GM12878 (cell line): ENCODE measurements around the gene CLDN10. TPM values are rescaled to one million over a fixed set of nuclear protein-coding genes. Genes with fewer than 3 reads are reported as not detected.

Experiments
- ATAC-seq: fragments of 200-7000 bp; cut with Tn5 transposase; 3 replicates; pipeline ENCODE4 v1.9.1; 2020; ENCODE audit warnings: mild to moderate bottlenecking, moderate library complexity
- BruUV-seq: library from RNA; stranded (reverse); fragments of 400-500 nt; replicated peaks from 2 replicates; lab custom pipeline; 2021; lab: Mats Ljungman, UMichigan
- CTCF ChIA-PET: fragments of 300-600 bp; sonication (Branson Sonifier 250); formaldehyde crosslinking; extraction: SDS; loops from one replicate; lab custom pipeline; 2021; ENCODE audit warnings: inconsistent platforms; lab: Yijun Ruan, JAX
- POLR2A ChIA-PET: fragments of 350-600 bp; formaldehyde crosslinking; extraction: SDS; loops from one replicate; lab custom pipeline; 2021; ENCODE audit warnings: inconsistent platforms; lab: Charles Lee
- RAD21 ChIA-PET: fragments of 300-600 bp; sonication (Branson Sonifier 250); formaldehyde crosslinking; loops from one replicate; lab custom pipeline; 2023; ENCODE audit warnings: antibody characterized with exemption; ENCODE audit not compliant: unreplicated experiment; lab: Charles Lee
- SMC1A ChIA-PET: fragments of 300-600 bp; sonication (Branson Sonifier 250); formaldehyde crosslinking; loops from one replicate; lab custom pipeline; 2023; ENCODE audit not compliant: unreplicated experiment, uncharacterized antibody; lab: Charles Lee
- DNase-seq: peaks from one replicate; pipeline ENCODE4 v3.0.0-alpha.2; 2011; ENCODE audit warnings: low read depth, low spot score
- FAIRE-seq: peaks from 3 replicates; lab custom pipeline; 2011; peaks lifted over from hg19 to GRCh38; lab: Jason Lieb, UNC
- H2AFZ ChIP-seq: 2 replicates; pipeline ENCODE4 v1.6.0; 2011; ENCODE audit warnings: low read depth, low read length, control low read depth; ENCODE audit not compliant: control insufficient read depth
- H3K27ac ChIP-seq: 2 replicates; pipeline ENCODE4 v1.5.1; 2011; ENCODE audit warnings: control low read depth; ENCODE audit not compliant: control insufficient read depth, insufficient read depth
- H3K27me3 ChIP-seq, 2 experiments: replicated peaks in 1 of 2; 2 replicates each; pipeline versions ENCODE4 v1.6.0 to v1.6.1; 2011; ENCODE audit warnings: low read length in 1 of 2; ENCODE audit not compliant: control insufficient read depth in 2 of 2, insufficient read depth in 2 of 2
- H3K36me3 ChIP-seq, 2 experiments: 2 replicates each; pipeline ENCODE4 v1.5.1; 2011; ENCODE audit warnings: low read length in 1 of 2; ENCODE audit not compliant: control insufficient read depth in 2 of 2, insufficient read depth in 2 of 2
- H3K4me1 ChIP-seq: 2 replicates; pipeline ENCODE4 v1.6.1; 2011; ENCODE audit warnings: mild to moderate bottlenecking, low read length, moderate library complexity, mixed read lengths; ENCODE audit not compliant: control insufficient read depth, insufficient read depth
- H3K4me2 ChIP-seq: 2 replicates; pipeline ENCODE4 v1.6.0; 2011; ENCODE audit warnings: control low read depth; ENCODE audit not compliant: control insufficient read depth, insufficient read depth
- H3K4me3 ChIP-seq: fragments of 200-600 bp; sonication (generic); 2 replicates; pipeline ENCODE4 v1.5.1; 2016
- H3K79me2 ChIP-seq: 2 replicates; pipeline ENCODE4 v1.6.0; 2011; ENCODE audit warnings: low read length; ENCODE audit not compliant: control insufficient read depth, insufficient read depth
- H3K9ac ChIP-seq: 2 replicates; pipeline ENCODE4 v1.8.0; 2011; ENCODE audit warnings: low read length, control low read depth, mixed read lengths; ENCODE audit not compliant: control insufficient read depth, insufficient read depth
- H3K9me3 ChIP-seq: replicated peaks from 3 replicates; pipeline ENCODE4 v1.5.1; 2011; ENCODE audit warnings: mild to moderate bottlenecking, low read length; ENCODE audit not compliant: control insufficient read depth, insufficient read depth
- H4K20me1 ChIP-seq: 2 replicates; pipeline ENCODE4 v1.6.0; 2011; ENCODE audit not compliant: control insufficient read depth, insufficient read depth
- BHLHE40 ChIP-seq, 2 experiments: fragments of 450-650 bp in 1 of 2; IDR thresholded peaks; 2 replicates each; pipeline ENCODE4 v1.6.1; 2011 to 2017; ENCODE audit warnings: low read depth in 2 of 2, borderline replicate concordance in 1 of 2, improper control_type of control experiment in 1 of 2, low read length in 1 of 2, mild to moderate bottlenecking in 1 of 2
- CBFB ChIP-seq: IDR thresholded peaks from 2 replicates; pipeline ENCODE4 v1.6.1; 2016; ENCODE audit warnings: antibody characterized with exemption, low read depth
- EED ChIP-seq: sonication (generic); IDR thresholded peaks from 2 replicates; pipeline ENCODE4 v1.6.1; 2016; ENCODE audit warnings: antibody characterized with exemption, low read depth
- ZNF384 ChIP-seq: IDR thresholded peaks from 2 replicates; pipeline ENCODE4 v1.6.1; 2012; ENCODE audit warnings: low read depth, mild to moderate bottlenecking, low read length, improper control_type of control experiment, borderline replicate concordance
- WGBS: methylation state at CpG from one replicate; pipeline ENCODE4 v1.1.6; 2016; ENCODE audit warnings: low lambda C conversion rate; ENCODE audit not compliant: insufficient replicate concordance, insufficient coverage; ENCODE audit errors: missing lambda C conversion rate; 5-methylcytosine and 5-hydroxymethylcytosine counted together
- in situ Hi-C: fragments of 300-500 bp; cut with MboI; formaldehyde crosslinking; loops from 9 replicates; pipeline ENCODE4 v1.14.3; 2018; ENCODE audit warnings: mixed read lengths
- intact Hi-C: fragments of 100-400 bp; cut with micrococcal nuclease; formaldehyde crosslinking; loops from one replicate; pipeline ENCODE4 v1.14.2; 2022; ENCODE audit not compliant: unreplicated experiment
- polyA plus RNA-seq, 11 experiments: library from polyadenylated mRNA; depleted of rRNA in 4 of 11; unstranded in 6 of 11; stranded (reverse) in 5 of 11; fragments of >200 nt; fragmentation: Nextera tagmentation in 4 of 11; fragmentation: Illumina TruSeq in 1 of 11; extraction: Ambion mirVana in 4 of 11; extraction: Trizol in 1 of 11; gene quantifications; 1 replicate in 1 of 11; 2 replicates in 10 of 11; pipeline versions ENCODE4 v1.2.1 to v1.2.3, GENCODE V29; 2011 to 2016; ENCODE audit warnings: inconsistent platforms in 2 of 11, missing spikeins in 2 of 11, low read depth in 1 of 11
- total RNA-seq, 4 experiments: library from RNA; depleted of rRNA in 3 of 4; stranded (reverse); fragments of >200 nt in 3 of 4; fragmentation: Illumina TruSeq in 1 of 4; extraction: Trizol in 1 of 4; gene quantifications; 2 replicates each; pipeline versions ENCODE4 v1.2.1 to v1.2.3, GENCODE V29; 2013 to 2021
- TF ChIP-seq, protein P1 (sequence below): fragments of 450-650 bp; IDR thresholded peaks from 2 replicates; pipeline ENCODE4 v1.6.1; 2017; ENCODE audit warnings: mild to moderate bottlenecking
- TF ChIP-seq, protein P2 (sequence below): fragments of 450-650 bp; formaldehyde crosslinking; IDR thresholded peaks from 2 replicates; pipeline ENCODE4 v1.4.0; 2020; ENCODE audit warnings: mild to moderate bottlenecking, moderate library complexity
- TF ChIP-seq, protein P3 (sequence below): fragments of 450-650 bp; IDR thresholded peaks from 2 replicates; pipeline ENCODE4 v1.6.1; 2017; ENCODE audit warnings: mild to moderate bottlenecking, moderate library complexity
- TF ChIP-seq, protein P4 (sequence below): IDR thresholded peaks from 2 replicates; pipeline ENCODE4 v1.6.1; 2011; ENCODE audit warnings: borderline replicate concordance, low read depth, mild to moderate bottlenecking, moderate library complexity, low read length; ENCODE audit not compliant: insufficient read depth, poor library complexity, severe bottlenecking

The CLDN10 gene
- total and polyA plus RNA-seq, 10 of the 15 experiments (the other 5 are each of a cell fraction or from before 2014, with no cell fraction given) = not detected

DNA sequence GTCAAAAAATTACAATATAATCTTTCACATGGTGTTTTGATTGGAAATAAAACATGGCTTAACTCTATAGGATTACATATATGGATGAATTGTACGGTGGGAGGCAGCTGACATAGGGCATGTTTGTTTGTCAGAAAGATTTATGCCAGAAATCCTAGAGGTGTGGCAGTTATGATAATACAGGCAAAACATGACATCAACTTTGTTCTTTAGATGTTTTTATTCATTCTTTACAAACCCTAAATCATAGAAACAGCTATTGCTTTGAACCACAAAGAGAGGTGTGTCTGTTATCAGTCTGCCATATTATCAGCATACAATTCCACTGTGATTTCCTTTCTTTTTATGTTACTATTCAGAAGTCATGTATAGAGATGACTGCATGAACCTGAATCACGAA is 8.2 kb upstream of the CLDN10 start:
- no peaks in the 10 kb centered on the region for H3K9me3 ChIP-seq
- CTCF ChIA-PET = interaction anchor here (1.7 to 1.9 kb wide), 2 partner anchors 8 to 290 kb away, joined by 4 to 8 read pairs; no protein-coding TSS in a partner anchor
- DNase-seq (no peak), ATAC-seq (no peak)
- H3K27me3 ChIP-seq = peaks cover 0 to 3% of the 10 kb centered on the region in 2 experiments; a peak in 2 of 4 replicates
- H3K79me2 ChIP-seq = no peaks in the 10 kb centered on the region
- no peak overlapping the region for H3K9ac ChIP-seq
- RAD21 ChIA-PET = no interaction called here
- in situ Hi-C loops = no loop called here
- H4K20me1 ChIP-seq = no peaks in the 10 kb centered on the region
- no peak overlapping the region for H3K27ac ChIP-seq
- no peaks in the 10 kb centered on the region for H3K36me3 ChIP-seq
- no peaks in the 10 kb centered on the region for H3K4me1 ChIP-seq
- intact Hi-C loops = no loop called here
- no peak overlapping the region for H3K4me3 ChIP-seq
- 0% methylated on average over 2 of the region's 2 CpGs for WGBS
- SMC1A ChIA-PET = no interaction called here
- POLR2A ChIA-PET = no interaction called here
- no TSS peak for BruUV-seq
- TF ChIP-seq EED (no peak), CBFB (no peak), ZNF384 (no peak), BHLHE40 (IDR thresholded peaks at IDR 0.05; ENCODE audit: borderline replicate concordance in 1 of 2, low read depth in 2 of 2, low read length in 1 of 2) (no peak)
- TF ChIP-seq, protein P1, sequence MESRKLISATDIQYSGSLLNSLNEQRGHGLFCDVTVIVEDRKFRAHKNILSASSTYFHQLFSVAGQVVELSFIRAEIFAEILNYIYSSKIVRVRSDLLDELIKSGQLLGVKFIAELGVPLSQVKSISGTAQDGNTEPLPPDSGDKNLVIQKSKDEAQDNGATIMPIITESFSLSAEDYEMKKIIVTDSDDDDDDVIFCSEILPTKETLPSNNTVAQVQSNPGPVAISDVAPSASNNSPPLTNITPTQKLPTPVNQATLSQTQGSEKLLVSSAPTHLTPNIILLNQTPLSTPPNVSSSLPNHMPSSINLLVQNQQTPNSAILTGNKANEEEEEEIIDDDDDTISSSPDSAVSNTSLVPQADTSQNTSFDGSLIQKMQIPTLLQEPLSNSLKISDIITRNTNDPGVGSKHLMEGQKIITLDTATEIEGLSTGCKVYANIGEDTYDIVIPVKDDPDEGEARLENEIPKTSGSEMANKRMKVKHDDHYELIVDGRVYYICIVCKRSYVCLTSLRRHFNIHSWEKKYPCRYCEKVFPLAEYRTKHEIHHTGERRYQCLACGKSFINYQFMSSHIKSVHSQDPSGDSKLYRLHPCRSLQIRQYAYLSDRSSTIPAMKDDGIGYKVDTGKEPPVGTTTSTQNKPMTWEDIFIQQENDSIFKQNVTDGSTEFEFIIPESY = no peak
- TF ChIP-seq, protein P2, sequence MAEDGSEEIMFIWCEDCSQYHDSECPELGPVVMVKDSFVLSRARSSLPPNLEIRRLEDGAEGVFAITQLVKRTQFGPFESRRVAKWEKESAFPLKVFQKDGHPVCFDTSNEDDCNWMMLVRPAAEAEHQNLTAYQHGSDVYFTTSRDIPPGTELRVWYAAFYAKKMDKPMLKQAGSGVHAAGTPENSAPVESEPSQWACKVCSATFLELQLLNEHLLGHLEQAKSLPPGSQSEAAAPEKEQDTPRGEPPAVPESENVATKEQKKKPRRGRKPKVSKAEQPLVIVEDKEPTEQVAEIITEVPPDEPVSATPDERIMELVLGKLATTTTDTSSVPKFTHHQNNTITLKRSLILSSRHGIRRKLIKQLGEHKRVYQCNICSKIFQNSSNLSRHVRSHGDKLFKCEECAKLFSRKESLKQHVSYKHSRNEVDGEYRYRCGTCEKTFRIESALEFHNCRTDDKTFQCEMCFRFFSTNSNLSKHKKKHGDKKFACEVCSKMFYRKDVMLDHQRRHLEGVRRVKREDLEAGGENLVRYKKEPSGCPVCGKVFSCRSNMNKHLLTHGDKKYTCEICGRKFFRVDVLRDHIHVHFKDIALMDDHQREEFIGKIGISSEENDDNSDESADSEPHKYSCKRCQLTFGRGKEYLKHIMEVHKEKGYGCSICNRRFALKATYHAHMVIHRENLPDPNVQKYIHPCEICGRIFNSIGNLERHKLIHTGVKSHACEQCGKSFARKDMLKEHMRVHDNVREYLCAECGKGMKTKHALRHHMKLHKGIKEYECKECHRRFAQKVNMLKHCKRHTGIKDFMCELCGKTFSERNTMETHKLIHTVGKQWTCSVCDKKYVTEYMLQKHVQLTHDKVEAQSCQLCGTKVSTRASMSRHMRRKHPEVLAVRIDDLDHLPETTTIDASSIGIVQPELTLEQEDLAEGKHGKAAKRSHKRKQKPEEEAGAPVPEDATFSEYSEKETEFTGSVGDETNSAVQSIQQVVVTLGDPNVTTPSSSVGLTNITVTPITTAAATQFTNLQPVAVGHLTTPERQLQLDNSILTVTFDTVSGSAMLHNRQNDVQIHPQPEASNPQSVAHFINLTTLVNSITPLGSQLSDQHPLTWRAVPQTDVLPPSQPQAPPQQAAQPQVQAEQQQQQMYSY (CRISPR knock-in tag) = no peak
- TF ChIP-seq, protein P3, sequence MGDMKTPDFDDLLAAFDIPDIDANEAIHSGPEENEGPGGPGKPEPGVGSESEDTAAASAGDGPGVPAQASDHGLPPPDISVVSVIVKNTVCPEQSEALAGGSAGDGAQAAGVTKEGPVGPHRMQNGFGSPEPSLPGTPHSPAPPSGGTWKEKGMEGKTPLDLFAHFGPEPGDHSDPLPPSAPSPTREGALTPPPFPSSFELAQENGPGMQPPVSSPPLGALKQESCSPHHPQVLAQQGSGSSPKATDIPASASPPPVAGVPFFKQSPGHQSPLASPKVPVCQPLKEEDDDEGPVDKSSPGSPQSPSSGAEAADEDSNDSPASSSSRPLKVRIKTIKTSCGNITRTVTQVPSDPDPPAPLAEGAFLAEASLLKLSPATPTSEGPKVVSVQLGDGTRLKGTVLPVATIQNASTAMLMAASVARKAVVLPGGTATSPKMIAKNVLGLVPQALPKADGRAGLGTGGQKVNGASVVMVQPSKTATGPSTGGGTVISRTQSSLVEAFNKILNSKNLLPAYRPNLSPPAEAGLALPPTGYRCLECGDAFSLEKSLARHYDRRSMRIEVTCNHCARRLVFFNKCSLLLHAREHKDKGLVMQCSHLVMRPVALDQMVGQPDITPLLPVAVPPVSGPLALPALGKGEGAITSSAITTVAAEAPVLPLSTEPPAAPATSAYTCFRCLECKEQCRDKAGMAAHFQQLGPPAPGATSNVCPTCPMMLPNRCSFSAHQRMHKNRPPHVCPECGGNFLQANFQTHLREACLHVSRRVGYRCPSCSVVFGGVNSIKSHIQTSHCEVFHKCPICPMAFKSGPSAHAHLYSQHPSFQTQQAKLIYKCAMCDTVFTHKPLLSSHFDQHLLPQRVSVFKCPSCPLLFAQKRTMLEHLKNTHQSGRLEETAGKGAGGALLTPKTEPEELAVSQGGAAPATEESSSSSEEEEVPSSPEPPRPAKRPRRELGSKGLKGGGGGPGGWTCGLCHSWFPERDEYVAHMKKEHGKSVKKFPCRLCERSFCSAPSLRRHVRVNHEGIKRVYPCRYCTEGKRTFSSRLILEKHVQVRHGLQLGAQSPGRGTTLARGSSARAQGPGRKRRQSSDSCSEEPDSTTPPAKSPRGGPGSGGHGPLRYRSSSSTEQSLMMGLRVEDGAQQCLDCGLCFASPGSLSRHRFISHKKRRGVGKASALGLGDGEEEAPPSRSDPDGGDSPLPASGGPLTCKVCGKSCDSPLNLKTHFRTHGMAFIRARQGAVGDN = no peak
- TF ChIP-seq, protein P4, sequence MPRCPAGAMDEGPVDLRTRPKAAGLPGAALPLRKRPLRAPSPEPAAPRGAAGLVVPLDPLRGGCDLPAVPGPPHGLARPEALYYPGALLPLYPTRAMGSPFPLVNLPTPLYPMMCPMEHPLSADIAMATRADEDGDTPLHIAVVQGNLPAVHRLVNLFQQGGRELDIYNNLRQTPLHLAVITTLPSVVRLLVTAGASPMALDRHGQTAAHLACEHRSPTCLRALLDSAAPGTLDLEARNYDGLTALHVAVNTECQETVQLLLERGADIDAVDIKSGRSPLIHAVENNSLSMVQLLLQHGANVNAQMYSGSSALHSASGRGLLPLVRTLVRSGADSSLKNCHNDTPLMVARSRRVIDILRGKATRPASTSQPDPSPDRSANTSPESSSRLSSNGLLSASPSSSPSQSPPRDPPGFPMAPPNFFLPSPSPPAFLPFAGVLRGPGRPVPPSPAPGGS = no peak
- TF ChIP-seq, all 136 proteins: peak for 0
- no peak for FAIRE-seq
- no peak overlapping the region for H2AFZ ChIP-seq
- no peak overlapping the region for H3K4me2 ChIP-seq
